ENCODE results near the gene TRPM4.

DNA sequence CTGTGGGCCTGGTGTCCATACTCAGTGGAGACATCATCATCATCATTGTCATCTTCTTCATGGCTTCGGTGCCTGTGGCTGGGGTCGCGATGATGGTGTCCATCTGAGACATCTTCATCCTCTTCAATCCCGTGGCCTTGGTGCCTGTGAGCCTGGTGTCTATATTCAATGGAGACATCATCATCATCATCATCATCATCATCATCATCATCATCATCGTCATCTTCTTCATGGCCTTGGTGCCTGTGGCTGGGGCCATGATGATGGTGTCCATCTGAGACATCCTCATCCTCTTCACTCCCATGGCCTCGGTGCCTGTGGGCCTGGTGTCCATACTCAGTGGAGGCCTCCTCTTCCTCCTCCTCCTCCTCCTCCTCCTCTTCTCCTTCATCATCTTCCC is 3.3 kb upstream of the TRPM4 start:
- TF ChIP-seq EZH2phosphoT487 (IDR thresholded peaks at IDR 0.05; ENCODE audit: borderline replicate concordance, low read depth) (no peak), REST (IDR thresholded peaks at IDR 0.05; ENCODE audit: low read depth, low read length) (no peak)
- TF ChIP-seq, protein P1, sequence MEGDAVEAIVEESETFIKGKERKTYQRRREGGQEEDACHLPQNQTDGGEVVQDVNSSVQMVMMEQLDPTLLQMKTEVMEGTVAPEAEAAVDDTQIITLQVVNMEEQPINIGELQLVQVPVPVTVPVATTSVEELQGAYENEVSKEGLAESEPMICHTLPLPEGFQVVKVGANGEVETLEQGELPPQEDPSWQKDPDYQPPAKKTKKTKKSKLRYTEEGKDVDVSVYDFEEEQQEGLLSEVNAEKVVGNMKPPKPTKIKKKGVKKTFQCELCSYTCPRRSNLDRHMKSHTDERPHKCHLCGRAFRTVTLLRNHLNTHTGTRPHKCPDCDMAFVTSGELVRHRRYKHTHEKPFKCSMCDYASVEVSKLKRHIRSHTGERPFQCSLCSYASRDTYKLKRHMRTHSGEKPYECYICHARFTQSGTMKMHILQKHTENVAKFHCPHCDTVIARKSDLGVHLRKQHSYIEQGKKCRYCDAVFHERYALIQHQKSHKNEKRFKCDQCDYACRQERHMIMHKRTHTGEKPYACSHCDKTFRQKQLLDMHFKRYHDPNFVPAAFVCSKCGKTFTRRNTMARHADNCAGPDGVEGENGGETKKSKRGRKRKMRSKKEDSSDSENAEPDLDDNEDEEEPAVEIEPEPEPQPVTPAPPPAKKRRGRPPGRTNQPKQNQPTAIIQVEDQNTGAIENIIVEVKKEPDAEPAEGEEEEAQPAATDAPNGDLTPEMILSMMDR (IDR thresholded peaks at IDR 0.05), result no peak
- TF ChIP-seq, protein P2, sequence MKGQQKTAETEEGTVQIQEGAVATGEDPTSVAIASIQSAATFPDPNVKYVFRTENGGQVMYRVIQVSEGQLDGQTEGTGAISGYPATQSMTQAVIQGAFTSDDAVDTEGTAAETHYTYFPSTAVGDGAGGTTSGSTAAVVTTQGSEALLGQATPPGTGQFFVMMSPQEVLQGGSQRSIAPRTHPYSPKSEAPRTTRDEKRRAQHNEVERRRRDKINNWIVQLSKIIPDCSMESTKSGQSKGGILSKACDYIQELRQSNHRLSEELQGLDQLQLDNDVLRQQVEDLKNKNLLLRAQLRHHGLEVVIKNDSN (IDR thresholded peaks at IDR 0.05; ENCODE audit: borderline replicate concordance, low read depth), result no peak

All from SK-N-SH (cell line).